ENCODE results near the gene PARP3. TPM values are rescaled to one million over a fixed set of nuclear protein-coding genes. Genes with fewer than 3 reads are reported as not detected.

The PARP3 gene
- total and polyA plus RNA-seq, 10 of the 15 experiments (the other 5 are each of a cell fraction or from before 2014, with no cell fraction given), result 2.1 to 31.2 (median 19.5) TPM

GRCh38 chr3:51982352-51982837 is 40.2 kb downstream of the PARP3 start (continued):
- TF ChIP-seq RELB (IDR thresholded peaks at IDR 0.05; ENCODE audit: low read depth) (no peak), SIN3A (IDR thresholded peaks at IDR 0.05; ENCODE audit: low read depth, low read length) (0 out of 2 replicates have a peak, but pooled peaks have one; percentile 4), ZBTB4 (CRISPR knock-in tag; IDR thresholded peaks at IDR 0.05) (no peak), ATF7 (IDR thresholded peaks at IDR 0.05; ENCODE audit: low read depth) (peak; percentile 36), NR2F1 (conservative IDR thresholded peaks at IDR 0.05) (no peak), MEF2A (IDR thresholded peaks at IDR 0.05; ENCODE audit: insufficient read depth, low read depth, low read length) (no peak), BCL3 (IDR thresholded peaks at IDR 0.05; ENCODE audit: borderline replicate concordance, insufficient read depth, low read depth, low read length, poor library complexity, severe bottlenecking) (no peak), TCF7 (IDR thresholded peaks at IDR 0.05; ENCODE audit: borderline replicate concordance) (no peak), EED (IDR thresholded peaks at IDR 0.05; ENCODE audit: low read depth) (peak; percentile 5; the same call in 1 of the 2 replicates), NKRF (conservative IDR thresholded peaks at IDR 0.05) (no peak; the same call in 1 of the 2 replicates), ZNF592 (IDR thresholded peaks at IDR 0.05) (no peak), NBN (IDR thresholded peaks at IDR 0.05) (peak; percentile 78), EGR1 (IDR thresholded peaks at IDR 0.05; ENCODE audit: borderline replicate concordance in 1 of 2, low read depth in 2 of 2, low read length in 2 of 2) (no peak), SUZ12 (IDR thresholded peaks at IDR 0.05; ENCODE audit: unreplicated experiment) (no peak), ZNF274 (IDR thresholded peaks at IDR 0.05; ENCODE audit: insufficient read depth, insufficient read length) (no peak), GATAD2B (conservative IDR thresholded peaks at IDR 0.05; ENCODE audit: low read depth) (peak; percentile 26; the same call in 1 of the 2 replicates), ZBED1 (IDR thresholded peaks at IDR 0.05; ENCODE audit: borderline replicate concordance) (no peak), MXI1 (IDR thresholded peaks at IDR 0.05; ENCODE audit: low read depth, low read length) (no peak)

All from GM12878 (cell line).